GM19468 (cell line): ENCODE results near the gene MAPK1.
A peak's percentile ranks its signal among the peaks of the same experiment; 100 is the strongest.
"Not testable (repeated sequence)": the region's sequence is repeated elsewhere in the genome, so short reads cannot be mapped to it uniquely, and the experiment has no call there.

Experiments used
- ATAC-seq: cut with Tn5 transposase; IDR thresholded peaks from one replicate; pipeline ENCODE4 v1.9.1; 2021; ENCODE audit warnings: mild to moderate bottlenecking, moderate library complexity, moderate number of reproducible peaks; ENCODE audit not compliant: unreplicated experiment; ENCODE audit errors: extremely low read depth

Gene MAPK1

DNA sequence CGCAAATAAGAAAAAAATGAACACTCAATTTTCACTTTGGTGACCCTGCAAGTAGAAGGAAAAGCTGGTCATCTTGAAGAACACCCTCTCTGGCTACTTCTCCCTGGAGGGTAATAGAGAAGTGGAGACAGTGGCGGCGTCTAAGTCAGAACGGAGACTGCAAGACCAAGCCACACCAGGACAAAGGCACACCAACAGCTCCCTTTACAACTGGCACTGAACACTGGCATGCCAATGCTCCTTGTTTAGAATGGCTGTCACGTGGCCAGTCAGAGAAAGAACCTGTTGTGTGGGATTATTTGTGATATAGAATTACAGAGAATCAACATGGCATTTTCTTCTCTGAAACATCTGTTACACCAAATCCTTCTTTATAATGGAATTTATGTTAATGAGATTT lies 70.6 kb downstream of the MAPK1 start:
- no peak for ATAC-seq

DNA sequence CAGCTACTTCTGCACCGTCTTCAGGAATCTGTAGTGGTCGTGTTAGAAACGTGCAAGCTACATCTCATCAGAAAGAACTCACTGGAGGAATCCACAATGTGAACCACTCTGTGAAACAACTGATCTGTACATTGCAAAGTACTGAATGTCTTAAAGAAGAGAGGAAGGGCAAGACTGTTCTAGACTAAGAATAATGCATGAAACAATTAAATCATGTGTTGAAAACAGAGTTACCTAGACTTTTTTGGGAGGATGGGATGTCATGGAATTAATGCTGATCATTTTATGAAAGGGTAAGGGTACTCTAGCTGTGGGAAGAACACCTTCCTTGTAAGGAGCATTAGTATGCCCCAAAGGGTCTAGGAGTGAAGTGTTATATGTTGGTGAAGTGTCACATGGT lies 71.2 kb downstream of the MAPK1 start:
- ATAC-seq: no peak

DNA sequence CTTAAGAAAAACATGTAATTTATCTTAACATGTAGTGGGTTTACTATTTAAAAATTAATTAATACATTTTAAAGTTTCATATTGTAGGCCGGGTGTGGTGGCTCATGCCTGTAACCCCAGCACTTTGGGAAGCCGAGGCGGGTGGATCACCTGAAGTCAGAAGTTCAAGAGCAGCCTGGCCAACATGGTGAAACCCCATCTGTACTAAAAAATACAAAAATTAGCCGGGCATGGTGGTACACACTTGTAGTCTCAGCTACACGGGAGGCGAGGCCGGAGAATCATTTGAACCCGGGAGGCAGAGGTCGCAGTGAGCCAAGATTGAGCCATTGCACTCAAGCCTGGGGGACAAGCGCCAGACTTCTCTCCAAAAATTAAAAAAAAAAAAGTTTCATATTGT lies 73.7 kb downstream of the MAPK1 start:
- ATAC-seq: not testable (repeated sequence)

DNA sequence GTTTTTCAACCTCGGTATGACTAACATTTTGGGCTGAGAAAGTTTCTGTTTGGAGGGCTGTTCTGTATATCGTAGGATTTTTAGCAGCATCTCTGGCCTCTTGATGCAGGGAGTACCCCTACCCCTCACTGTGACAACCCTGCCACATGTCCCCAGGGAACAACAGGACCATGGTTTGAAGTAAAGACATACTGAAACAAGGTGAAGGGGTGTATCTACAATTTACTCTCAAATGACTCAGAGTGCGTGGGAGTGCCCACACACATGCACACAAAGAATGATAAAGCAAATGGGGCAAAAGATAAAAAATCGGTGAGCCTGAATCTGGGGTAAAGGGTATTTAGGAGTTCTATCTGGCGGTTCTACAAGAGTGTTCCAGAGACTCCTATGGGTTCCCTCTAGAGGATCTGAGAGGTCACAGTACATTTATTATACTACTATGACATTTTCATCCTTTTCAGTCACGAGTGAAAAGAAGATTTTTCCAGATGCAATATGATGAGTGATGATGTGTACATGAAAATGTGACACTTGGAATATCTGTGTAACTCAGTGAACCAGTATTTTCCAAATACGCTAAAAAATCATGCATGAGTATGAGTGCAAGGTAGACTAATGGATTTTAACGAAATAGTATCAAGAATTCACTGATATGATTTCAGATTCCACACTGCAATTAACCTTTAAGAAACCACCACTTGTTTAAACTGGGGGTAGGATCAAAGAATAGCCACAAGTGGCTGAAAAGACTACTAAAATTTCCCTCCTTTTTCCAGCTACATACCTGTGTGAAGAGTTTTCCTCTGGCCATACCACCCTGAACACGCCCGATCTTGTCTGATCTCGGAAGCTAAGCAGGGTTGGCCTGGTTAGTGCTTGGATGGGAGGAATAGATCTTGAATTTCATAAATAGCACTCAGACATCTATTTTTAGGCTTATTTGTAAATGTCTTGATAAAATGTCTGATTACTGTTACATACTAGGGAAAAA lies 75.5 kb downstream of the MAPK1 start:
- ATAC-seq: peak; percentile 26

DNA sequence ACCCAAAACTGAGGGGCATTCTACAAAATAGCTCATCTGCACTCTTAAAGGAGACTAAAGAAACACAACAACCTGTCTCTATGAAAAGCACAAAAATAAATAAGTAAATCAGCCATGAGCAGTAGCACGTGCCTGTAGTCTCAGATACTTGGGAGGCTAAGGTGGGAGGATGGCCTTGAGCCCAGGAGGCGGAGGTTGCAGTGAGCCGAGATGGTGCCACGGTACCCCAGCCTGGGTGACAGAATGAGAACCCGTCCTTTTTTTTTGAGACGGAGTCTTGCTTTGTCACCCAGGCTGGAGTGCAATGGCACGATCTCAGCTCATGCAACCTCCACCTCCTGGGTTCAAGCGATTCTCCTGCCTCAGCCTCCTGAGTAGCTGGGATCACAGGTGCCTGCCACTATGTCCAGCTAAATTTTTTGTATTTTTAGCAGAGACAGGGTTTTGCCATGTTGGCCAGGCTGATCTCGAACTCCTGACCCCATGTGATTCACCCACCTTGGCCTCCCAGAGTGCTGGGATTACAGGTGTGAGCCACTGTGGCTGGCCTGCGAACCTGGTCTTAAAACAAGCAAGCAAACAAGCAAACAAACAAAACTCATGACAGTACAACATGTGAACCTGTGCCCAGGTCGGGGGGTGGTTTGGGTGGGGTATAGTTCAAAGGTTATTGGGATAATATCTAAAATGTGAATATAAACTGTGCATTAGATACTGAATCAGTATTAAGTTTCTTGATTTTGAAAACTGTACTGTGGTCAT lies 76.4 kb downstream of the MAPK1 start:
- not testable (repeated sequence) for ATAC-seq

DNA sequence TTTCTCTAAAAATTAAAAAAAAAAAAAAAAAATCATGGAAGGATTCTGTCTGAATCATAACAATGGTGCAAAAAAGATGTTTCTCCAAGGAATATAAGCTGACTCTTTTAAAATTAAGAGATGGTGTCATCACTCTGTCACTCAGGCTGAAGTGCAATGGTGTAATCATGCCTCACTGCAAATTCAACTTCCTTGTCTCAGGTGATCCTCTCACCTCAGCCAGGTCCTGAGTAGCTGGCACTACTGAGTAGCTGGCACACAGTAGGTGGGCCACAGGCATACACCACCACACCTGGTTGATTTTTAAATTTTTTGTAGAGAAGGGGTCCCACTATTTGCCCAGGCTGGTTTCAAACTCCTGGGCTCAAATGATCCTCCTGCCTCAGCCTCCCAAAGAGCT lies 77.1 kb downstream of the MAPK1 start:
- ATAC-seq: no peak

DNA sequence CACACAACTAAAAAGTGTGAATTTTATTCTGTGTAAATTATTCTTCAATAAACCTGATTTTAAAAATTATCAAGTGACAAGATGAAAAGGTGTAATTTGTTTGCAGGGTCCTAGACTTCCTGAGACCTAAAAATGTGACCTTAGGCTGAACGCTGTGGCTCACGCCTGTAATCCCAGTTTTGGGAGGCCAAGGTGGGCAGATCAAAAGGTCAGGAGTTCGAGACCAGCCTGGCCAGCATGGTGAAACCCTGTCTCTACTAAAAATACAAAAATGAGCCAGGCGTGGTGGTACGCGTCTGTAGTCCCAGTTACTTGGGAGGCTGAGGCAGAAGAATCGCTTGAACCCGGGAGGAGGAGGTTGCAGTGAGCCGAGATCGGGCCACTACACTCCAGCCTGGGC lies 79.9 kb downstream of the MAPK1 start:
- ATAC-seq: not testable (repeated sequence)

DNA sequence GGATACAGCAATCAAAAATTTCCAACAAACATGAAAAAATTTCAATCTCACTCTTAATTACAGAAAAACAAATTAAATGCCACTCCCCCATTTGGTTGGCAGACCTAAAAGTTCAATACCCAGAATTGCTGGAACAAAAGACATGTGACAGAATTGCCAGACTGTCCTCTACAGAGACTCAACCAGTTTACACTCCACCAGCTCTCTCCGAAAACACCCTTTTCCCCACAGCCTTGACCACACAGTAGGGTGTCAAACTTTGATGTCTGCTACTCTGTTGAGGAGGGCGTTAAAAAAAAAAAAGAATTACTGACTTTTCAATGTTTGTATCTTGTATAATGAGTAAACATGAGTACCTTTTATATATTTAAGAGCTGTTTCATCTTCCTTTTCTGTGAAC lies 87.2 kb downstream of the MAPK1 start:
- no peak for ATAC-seq

DNA sequence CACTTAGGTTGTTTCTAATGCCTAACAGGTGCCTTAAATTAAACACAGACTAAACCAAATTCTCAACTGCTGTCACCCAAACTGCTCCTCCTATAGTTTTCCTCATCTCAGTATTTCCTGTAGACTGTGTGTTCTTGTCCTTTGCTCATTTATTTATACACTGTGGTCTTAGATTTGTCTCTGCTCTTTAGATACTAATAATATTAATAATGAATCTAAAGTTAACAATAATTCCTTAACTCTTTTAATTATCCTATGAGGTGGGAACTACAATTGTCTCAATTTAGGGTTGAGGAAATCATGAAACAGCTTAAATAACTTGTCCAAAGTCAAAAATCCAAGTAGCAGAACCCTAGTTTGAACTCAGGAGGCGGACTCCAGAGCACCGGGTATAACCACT lies 88.0 kb downstream of the MAPK1 start:
- no peak for ATAC-seq

DNA sequence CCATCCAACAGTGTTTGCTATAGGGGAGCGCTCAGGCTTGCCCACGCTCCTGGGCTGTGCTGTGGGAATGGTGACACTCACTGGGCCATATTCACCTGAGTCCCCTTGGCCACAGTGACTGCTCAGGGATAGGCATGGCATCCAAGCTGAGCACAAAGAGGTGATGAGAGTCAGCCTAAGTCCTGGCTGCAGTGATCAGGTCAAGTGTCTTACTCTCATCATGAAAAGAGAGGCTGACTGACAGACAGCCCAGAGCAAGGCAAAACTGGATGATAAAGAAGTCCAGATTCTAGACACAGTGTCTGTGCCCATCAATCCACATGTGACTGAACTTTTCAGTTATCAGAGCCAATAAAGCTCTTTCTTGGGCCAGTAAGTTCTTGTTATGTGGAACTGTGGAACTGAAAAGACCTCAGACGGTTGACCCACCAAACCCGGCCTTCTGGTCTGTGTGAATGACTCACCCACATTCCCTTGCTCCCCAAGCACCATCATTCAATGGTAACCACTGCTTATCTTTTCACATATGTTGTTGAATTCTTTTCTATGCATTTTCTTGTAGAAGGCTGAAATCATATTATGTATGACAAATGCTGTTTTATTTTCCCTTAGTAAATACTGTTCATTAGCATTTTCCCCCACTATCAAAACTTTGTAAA lies 88.6 kb downstream of the MAPK1 start:
- ATAC-seq: no peak

DNA sequence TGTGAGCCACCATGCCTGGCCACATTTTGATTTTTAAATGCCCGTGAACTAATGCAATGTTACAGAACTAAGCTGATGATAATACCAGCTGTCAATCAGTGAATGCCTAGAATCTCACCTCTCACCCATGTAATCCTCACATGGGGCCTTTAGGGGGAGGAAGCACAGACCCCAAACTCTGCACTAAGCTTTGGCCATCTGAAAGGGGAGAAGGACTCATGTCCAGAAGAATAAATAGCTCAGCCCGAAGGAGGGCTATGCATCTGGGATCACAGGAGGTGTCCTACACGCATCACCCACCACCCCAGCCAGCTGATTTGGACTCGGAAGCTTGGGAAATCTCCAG lies 95.8 kb downstream of the MAPK1 start:
- ATAC-seq: no peak

DNA sequence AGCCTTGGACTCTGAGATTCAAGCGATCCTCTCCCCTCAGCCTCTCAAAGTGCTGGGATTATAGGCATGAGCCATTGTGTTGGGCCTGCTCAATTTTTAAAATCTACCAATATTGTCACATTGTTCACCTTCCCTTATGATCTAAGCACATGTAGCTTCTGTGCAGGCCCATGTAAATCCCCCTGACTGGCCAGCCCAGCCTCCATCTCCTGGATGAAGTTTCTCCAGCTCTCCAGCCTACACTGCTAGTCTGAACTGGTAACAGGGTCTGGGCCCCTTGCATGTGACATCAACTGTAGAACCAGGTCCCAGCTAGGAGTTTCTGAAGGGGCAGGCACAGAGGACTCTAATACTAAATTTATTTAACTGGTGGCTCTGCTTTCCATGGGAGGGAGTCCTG lies 99.0 kb downstream of the MAPK1 start:
- ATAC-seq: no peak

DNA sequence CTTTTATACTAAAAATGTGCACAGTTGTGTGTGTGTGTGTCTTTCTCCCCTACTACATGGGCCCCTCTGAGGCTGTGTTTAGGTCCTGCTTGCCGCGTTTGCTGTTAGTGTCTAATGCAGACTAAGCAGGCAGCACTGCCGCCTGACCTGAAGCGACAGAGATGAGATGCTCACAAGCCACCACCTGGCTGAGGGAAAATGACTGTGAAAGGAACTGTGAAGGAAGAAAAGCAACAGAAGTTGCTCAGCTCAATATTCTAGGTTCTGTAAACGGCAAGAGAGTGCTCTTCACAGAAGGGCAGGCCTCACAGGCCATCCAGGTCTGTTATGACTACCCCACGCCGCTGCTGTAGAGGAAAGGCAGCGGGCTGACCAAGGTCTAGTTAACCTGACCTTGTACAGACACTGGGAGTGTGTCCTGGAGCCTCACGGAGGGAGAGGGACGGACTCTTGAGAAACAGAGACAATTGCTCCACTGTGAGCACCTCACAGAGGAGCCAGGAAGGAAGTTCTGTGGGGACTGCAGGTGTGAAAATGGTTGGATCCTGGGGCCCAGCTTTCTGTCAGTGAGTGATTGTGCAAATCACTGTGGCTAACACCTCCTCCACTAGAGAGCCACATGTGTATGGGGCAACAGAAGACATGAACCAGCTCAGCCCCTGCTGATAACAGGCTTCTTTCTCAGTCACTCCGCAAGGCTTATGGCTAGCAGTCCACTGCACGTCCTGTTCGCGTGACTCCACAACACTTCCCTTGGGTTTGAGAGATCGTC lies 100.6 kb downstream of the MAPK1 start:
- ATAC-seq: no peak

DNA sequence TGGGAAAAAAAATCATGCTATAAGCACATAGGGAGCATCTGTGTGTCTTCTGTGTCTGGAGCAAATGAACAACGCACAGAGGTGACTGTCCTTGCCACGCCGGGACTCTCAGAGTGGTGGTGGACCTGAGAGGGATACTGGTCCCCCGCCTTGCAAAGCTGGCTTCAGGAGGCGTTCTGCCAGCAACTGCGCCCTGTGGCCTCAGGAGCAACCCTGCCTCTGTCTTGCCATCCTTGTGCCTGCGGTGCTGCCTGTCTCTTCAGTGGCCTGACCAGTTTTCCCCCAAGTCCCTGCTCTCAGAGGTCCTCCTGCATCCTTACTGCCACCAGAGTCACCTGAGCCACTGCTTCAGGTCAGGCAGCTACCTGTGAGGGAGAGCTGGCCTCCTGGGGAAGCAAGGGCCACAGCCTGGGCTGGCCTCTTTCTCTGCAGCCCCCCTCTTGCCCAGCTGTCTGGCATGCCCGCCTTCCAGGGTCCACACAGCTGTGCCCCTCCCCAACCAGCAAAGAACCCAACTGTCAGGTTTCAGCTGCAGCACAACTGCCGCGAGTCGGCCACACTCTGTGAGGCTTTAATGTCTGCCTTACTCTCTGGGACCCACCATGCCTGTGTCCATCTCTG lies 101.4 kb downstream of the MAPK1 start:
- no peak for ATAC-seq

DNA sequence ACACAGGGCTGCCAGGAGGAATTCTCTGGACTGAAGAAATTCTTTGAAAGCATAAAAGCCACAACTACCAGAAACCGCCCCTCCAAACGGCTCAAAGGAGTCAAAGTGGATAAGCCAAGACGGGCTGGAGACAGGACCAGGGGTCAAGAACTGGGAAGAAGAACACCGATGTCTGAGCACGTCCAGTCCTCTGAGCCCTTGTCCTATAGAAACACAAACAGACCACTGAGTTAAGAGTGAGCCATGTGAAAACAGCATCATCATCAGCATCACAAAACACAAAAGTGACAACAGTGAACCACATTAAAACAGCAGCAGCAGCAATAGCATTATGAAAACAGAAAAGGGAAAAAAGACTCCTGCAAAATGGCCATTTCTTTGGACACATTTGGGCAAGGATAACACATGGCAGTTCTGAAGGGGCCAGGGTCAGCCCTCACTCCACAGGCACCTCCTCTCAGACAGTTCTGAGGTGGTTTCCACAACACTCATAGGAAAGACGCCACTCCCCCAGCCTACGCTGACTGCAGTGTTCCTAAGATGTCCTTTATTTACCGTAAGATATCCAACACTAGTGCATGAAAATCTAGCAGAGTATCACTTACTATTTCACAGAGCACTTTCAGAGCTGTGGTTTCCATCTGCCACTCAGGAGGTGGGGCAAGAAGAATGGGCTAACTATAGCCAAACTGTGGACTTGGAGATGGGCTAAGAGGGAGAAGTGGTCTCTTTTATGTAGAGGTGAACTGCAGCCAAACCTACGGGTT lies 103.2 kb downstream of the MAPK1 start:
- no peak for ATAC-seq

DNA sequence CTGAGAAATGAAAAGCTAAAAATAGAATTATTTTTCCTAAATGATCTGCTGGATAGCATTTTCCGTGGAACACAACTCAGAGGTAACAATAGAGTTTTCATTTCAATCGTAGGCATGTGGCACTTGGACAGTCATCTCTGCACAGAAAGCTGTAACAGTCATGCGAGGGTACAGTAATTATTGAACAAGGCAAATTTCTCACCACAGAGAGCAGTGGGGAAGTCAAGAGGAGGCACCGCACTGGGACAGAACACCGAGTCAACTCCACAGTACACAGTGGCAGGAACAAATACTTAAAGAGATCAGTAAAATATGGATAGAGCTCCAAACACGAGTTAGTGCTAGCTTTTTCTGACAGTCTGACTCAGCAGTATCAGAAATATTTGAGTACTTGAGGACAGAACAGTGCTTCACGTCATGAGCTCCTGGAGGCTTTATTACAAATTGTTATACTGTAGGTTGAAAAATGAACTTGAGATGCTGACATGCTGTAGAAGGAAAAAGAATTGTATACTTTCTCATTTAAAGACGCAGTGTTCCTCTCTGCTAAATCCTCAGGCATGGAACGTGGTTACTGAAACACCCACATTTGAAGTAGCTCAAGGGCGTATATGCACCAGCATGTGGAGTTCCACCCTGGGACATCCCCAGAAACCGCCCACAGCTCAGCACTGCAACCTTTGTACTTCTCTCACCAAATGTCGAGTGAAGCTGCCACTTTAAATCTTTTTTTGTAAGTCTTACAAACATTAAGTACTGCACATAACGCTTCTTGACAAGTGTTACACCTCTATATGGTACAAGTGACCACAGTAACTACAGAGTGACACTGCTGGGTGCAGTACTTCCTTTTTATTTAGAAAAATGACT lies 104.5 kb downstream of the MAPK1 start:
- peak; percentile 45 for ATAC-seq

DNA sequence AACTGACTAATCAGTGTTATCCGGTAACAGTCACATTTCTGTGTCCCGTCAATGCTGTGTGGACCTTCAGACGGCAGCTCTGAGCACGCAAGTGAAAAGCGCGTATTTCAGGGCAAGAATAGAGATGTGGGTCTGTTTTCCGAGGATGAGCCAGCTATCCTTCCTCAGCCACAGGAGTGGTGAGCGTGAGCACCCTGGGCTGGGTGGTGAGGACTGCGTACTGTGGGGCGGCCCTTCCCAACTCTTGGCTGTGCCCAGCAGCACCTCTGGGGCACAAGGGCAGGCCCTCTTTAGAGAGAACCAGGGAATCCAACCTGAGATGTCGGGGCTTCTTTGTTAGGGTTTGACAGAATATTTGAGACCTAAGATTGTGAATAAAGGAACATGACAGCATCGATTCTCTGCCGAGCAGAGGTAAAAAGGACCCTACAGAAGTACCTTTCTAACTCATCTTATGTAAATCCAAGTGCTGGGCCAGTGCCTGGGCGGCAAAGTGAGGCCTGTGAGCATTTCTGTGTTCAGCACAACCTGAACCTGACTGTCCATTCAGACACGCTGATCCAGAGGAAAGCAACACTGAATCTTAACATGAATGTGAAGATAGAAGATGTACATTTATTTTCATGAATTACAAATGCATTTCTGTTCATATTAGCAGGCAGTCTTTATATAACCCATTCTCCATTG lies 105.3 kb downstream of the MAPK1 start:
- ATAC-seq: no peak

DNA sequence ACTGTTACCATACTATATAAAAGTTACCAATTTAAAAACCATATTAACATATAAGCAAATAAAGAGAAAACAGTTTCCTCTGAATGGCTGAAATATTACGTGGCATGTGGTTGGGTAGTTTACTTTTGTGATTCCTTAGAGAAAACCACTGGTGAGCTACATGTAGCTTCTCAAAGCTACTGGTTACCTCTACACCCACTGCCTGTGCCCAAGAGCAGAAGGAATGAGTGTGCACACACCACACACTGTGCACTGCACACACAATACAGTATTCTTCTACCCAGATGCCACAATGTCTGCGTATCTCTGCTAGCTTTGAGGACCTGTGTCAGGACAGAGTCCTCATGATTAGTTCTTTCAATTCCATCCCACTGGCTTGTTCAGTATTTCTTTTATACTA lies 106.4 kb downstream of the MAPK1 start:
- ATAC-seq: no peak
